GM21825 (cell line): ENCODE data around the gene NCOA1.

Experiments used
- ATAC-seq: cut with Tn5 transposase; IDR thresholded peaks from one replicate; pipeline ENCODE4 v1.9.1; 2021; ENCODE audit warnings: mild to moderate bottlenecking, moderate library complexity; ENCODE audit not compliant: unreplicated experiment

Gene NCOA1

DNA sequence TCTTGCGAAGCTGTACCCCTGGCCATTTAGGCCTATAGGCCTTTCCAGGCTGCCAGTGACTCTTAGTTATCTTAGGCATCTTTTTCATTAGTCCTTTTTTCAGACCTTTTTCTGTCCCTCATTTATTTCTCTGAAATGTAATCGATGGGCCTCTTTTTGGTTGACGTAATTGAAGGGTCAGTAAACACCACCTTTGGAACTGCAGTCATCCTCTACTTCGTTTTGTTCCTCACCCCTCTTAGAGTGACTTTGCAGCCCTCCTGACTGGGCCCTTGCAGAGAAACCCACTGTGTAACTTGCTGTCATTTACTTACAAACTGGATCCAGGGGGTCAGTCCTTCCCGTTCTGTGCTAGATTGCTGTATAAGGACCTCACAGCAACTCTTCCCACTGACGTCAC lies 325.4 kb downstream of the NCOA1 start:
- ATAC-seq, result no peak

DNA sequence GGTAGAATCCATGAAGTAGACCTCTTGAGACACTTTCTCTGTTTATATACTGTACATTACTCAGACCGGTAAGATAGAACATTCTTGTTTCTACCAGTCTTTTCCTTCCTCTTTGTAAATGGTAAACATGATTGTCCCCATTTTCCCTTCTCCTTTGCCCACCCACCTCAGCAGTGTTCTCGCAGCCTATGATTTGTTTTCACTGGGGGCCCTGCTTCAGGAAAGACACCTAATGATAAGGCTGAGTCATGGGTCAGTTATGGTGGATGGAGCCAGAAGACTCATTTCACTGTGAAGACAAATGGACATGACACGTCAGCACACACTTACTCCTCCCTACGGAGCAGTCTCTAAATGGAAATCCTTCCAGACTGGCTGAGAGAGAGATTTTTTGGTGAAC lies 325.8 kb downstream of the NCOA1 start:
- no peak for ATAC-seq

DNA sequence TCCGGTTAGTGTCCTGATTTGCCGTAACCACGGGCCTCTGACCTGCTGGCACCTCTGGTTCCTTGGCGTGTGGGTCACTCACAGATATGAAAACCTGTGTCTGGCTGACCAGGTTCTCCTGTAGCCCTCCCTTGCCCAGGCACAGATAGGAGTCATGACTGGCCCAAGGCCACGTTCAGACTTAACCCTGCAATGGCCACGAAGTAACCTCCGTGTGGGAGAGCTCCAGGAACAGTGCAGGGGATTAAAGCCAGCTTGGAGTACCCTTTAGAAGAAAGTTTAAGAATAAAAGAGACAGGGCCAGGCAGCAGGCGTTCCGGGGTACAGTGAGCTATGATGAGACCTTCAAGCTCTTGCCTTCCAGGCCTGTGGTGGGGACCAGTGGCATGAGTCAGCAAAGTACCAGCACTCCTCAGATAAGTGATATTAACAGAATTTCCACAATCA lies 327.7 kb downstream of the NCOA1 start:
- ATAC-seq, result no peak

- no peak for ATAC-seq
Observed at GRCh38 chr2:24819442-24820174, 328.6 kb downstream of the NCOA1 start.

DNA sequence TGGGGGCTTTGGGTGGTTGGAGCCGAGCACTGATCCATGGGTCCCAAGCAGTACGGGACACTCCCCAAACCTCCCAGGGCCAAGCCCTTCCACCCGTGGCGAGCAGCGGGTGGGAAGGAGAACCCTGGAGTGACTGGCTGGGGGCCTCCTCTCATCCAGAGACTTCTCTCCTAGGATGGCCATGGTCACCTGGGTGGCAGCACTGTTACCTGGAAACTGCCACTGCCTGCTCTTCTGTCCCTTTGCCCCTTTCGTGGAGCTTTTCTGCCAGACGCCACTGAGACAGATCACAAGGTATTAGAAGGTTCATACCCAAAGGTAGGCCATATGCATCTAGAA lies 329.1 kb downstream of the NCOA1 start:
- ATAC-seq, result no peak
